PC-3 (cell line): ENCODE data around the gene RBMS2.
"Not testable (repeated sequence)": the region's sequence is repeated elsewhere in the genome, so short reads cannot be mapped to it uniquely, and the experiment has no call there.

Source experiments
- CTCF ChIP-seq: fragments of 300-600 bp; sonication (generic); conservative IDR thresholded peaks from 2 replicates; pipeline ENCODE4 v1.5.1; 2017; ENCODE audit warnings: antibody characterized with exemption, low read depth, mild to moderate bottlenecking, low read length
- EZH2 ChIP-seq: fragments of 300-600 bp; sonication (generic); IDR thresholded peaks from one replicate; pipeline ENCODE4 v1.6.1; 2017; ENCODE audit warnings: antibody characterized with exemption, mild to moderate bottlenecking, low read length; ENCODE audit not compliant: unreplicated experiment

- TF ChIP-seq EZH2, CTCF: not testable (repeated sequence)
Measured at GRCh38 chr12:56494106-56494415, 27.6 kb upstream of the RBMS2 start.
